ENCODE data around the gene MPHOSPH9. TPM values are rescaled to one million over a fixed set of nuclear protein-coding genes. Genes with fewer than 3 reads are reported as not detected.

MPHOSPH9 gene
- total and polyA plus RNA-seq, 2 of the 4 experiments (the other 2 are of a cell fraction) = 7.6 to 17.0 TPM

- Histone ChIP-seq H2AK5ac (ENCODE audit: low read depth, low read length) (peak within 1 kb of the TSS; percentile 67), H3K23ac (ENCODE audit: low read depth, low read length) (peak within 1 kb of the TSS; percentile 76), H3K56ac (ENCODE audit: extremely low read depth, insufficient read depth, low read length) (peak within 1 kb of the TSS; percentile 32), H3K27me3 (ENCODE audit: control insufficient read depth, insufficient read depth, low read length) (no peaks in the 10 kb centered on the region), H3K4me2 (ENCODE audit: low read depth, low read length) (peak within 1 kb of the TSS; percentile 81), H3K9ac (ENCODE audit: low read depth, low read length) (peak within 1 kb of the TSS; percentile 85), H3K9me1 (ENCODE audit: insufficient read depth, low read length) (no peaks in the 10 kb centered on the region; the same call in 1 of the 2 replicates), H4K8ac (ENCODE audit: low read depth in 2 of 2, low read length in 2 of 2) (peak within 1 kb of the TSS; percentile 55 to 75; a peak in 3 of 4 replicates), H4K5ac (ENCODE audit: low read depth, low read length) (peak within 1 kb of the TSS; percentile 58), H2BK5ac (ENCODE audit: low read depth, low read length, poor library complexity, severe bottlenecking) (no peak within 1 kb of the TSS), H3K9me3 (ENCODE audit: control insufficient read depth, insufficient read depth, low read length) (no peaks in the 10 kb centered on the region), H3K4me1 (ENCODE audit: control insufficient read depth, insufficient read depth, low read length) (peaks cover 15% of the 10 kb centered on the region), H2BK20ac (ENCODE audit: low read depth, low read length) (no peak within 1 kb of the TSS), H3K4ac (ENCODE audit: low read depth, low read length) (peak within 1 kb of the TSS; percentile 75), H2BK15ac (ENCODE audit: low read depth, low read length) (peak within 1 kb of the TSS; percentile 30; the same call in 1 of the 3 replicates), H3K4me3 (ENCODE audit: insufficient read depth, low read depth, low read length) (peak within 1 kb of the TSS; percentile 53), H2BK120ac (ENCODE audit: low read depth, low read length) (peak within 1 kb of the TSS; percentile 53), H3K79me1 (ENCODE audit: low read depth in 1 of 2, low read length in 2 of 2) (peaks cover 4 to 27% of the 10 kb centered on the region in 2 experiments), H3K27ac (ENCODE audit: insufficient read depth, low read length) (peak within 1 kb of the TSS; percentile 68), H2AFZ (replicated peaks; ENCODE audit: low read length, poor library complexity) (peak within 1 kb of the TSS; percentile 94), H3K14ac (replicated peaks; ENCODE audit: low read depth, low read length) (peak within 1 kb of the TSS; percentile 74), H3K36me3 (ENCODE audit: control insufficient read depth, insufficient read depth, low read length) (peaks cover 7% of the 10 kb centered on the region), H4K20me1 (ENCODE audit: insufficient read depth, low read length) (peaks cover 2% of the 10 kb centered on the region; the same call in 1 of the 2 replicates), H3K18ac (ENCODE audit: low read depth, low read length) (peak within 1 kb of the TSS; percentile 66), H2AK9ac (replicated peaks; ENCODE audit: low read depth, low read length, poor library complexity) (peak within 1 kb of the TSS; percentile 98), H4K91ac (ENCODE audit: insufficient read depth, low read depth, low read length) (peak within 1 kb of the TSS; percentile 68)
- 0% methylated on average over 62 of the region's 119 CpGs; no CpG with 5 or more reads in 1 of the 2 experiments for WGBS, 2 experiments (ENCODE audit: extremely low coverage in 2 of 2, insufficient read length in 1 of 2)
- dilution Hi-C loops (cut with HindIII; ENCODE audit: low sequenced_read_pairs, unreplicated experiment) = no loop called here
- no TSS peak for BruUV-seq (replicated peaks)
- in situ Hi-C loops (cut with MboI; ENCODE audit: low sequenced_read_pairs) = no loop called here
- intact Hi-C loops (cut with micrococcal nuclease) = loop anchor here (1.0 to 2.0 kb wide), 3 partner anchors 36 to 176 kb away; partner anchors contain the start of gene OGFOD2
- ChIA-PET POLR2A (ENCODE audit: unreplicated experiment) (interaction anchor here (0.5 to 0.6 kb wide), 2 partner anchors 294 to 861 kb away, joined by 3 to 5 read pairs; no protein-coding TSS in a partner anchor), CTCF (interaction anchor here (1.8 kb wide), 1 partner anchor 108 kb away, joined by 9 read pairs; no protein-coding TSS in a partner anchor)
- ATAC-seq (ENCODE audit: low read depth) = peak; percentile 94
- peak; percentile 58 for DNase-seq
- peak; percentile 64; the same call in 1 of the 2 replicates for TF ChIP-seq MXI1 (IDR thresholded peaks at IDR 0.05; ENCODE audit: borderline replicate concordance, low read depth, low read length)
- no peak for TF ChIP-seq FOS (IDR thresholded peaks at IDR 0.05; ENCODE audit: low read depth, low read length)
- TF ChIP-seq, protein P1, sequence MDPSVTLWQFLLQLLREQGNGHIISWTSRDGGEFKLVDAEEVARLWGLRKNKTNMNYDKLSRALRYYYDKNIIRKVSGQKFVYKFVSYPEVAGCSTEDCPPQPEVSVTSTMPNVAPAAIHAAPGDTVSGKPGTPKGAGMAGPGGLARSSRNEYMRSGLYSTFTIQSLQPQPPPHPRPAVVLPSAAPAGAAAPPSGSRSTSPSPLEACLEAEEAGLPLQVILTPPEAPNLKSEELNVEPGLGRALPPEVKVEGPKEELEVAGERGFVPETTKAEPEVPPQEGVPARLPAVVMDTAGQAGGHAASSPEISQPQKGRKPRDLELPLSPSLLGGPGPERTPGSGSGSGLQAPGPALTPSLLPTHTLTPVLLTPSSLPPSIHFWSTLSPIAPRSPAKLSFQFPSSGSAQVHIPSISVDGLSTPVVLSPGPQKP (IDR thresholded peaks at IDR 0.05; ENCODE audit: borderline replicate concordance, low read depth, low read length) = no peak
- peak; percentile 41 for TF ChIP-seq CTCF (conservative IDR thresholded peaks at IDR 0.05; ENCODE audit: low read depth, low read length)
- no peak for TF ChIP-seq NFE2L2 (IDR thresholded peaks at IDR 0.05; ENCODE audit: low read depth, low read length)
- TF ChIP-seq RFX5 (IDR thresholded peaks at IDR 0.05; ENCODE audit: low read depth, low read length) = no peak
- peak; percentile 49 for TF ChIP-seq RAD21 (IDR thresholded peaks at IDR 0.05; ENCODE audit: low read length)
- no peak for TF ChIP-seq POLR2A (IDR thresholded peaks at IDR 0.05; ENCODE audit: low read depth, low read length)
- TF ChIP-seq SMC3 (IDR thresholded peaks at IDR 0.05; ENCODE audit: low read depth, low read length) = no peak; the same call in 1 of the 2 replicates
- TF ChIP-seq MAZ (IDR thresholded peaks at IDR 0.05; ENCODE audit: borderline replicate concordance, low read depth, low read length) = peak; percentile 32; the same call in 1 of the 2 replicates
- no peak for TF ChIP-seq RCOR1 (IDR thresholded peaks at IDR 0.05; ENCODE audit: insufficient replicate concordance, low read length)
- 0 out of 2 replicates have a peak, but pooled peaks have one; percentile 4 for TF ChIP-seq USF2 (IDR thresholded peaks at IDR 0.05; ENCODE audit: low read depth, low read length)
- TF ChIP-seq CEBPB (IDR thresholded peaks at IDR 0.05; ENCODE audit: low read depth, low read length) = no peak
These were observed 82.0 kb downstream of the MPHOSPH9 start, which contains the start of gene PITPNM2 for GRCh38 chr12:123150744-123151456. TSS of gene PITPNM2 (minus strand) at chr12:123151090. CDS start at chr12:123034590, 116,500 bp downstream.

All from IMR-90 (cell line).